ENCODE data around the gene CDKN2C. TPM values are rescaled to one million over a fixed set of nuclear protein-coding genes. Genes with fewer than 3 reads are reported as not detected.
"Not testable (repeated sequence)": the region's sequence is repeated elsewhere in the genome, so short reads cannot be mapped to it uniquely, and the experiment has no call there.

Gene CDKN2C
- total RNA-seq, 2 donors from 2014 or later, result 11.2 to 13.7 TPM

- Mint-ChIP-seq H3K27ac (no peak overlapping the region), H3K4me3 (no peak overlapping the region), H3K9me3 (no peaks in the 10 kb centered on the region), H3K4me1 (ENCODE audit: low read depth) (no peaks in the 10 kb centered on the region), H3K27me3 (ENCODE audit: low read depth) (no peaks in the 10 kb centered on the region), H3K36me3 (ENCODE audit: insufficient read depth in 2 of 2) (no peaks in the 10 kb centered on the region)
- ATAC-seq (replicated peaks in 1 of 2) (no peak), DNase-seq (no peak)
Observed at GRCh38 chr1:50993645-50994044, 23.6 kb downstream of the CDKN2C start.

GRCh38 chr1:50994997-50995396, 25.0 kb downstream of the CDKN2C start:
- DNase-seq (no peak), ATAC-seq (replicated peaks in 1 of 2) (no peak)
- H3K36me3 Mint-ChIP-seq (ENCODE audit: insufficient read depth in 2 of 2), result no peaks in the 10 kb centered on the region
- no peaks in the 10 kb centered on the region for H3K27me3 Mint-ChIP-seq (ENCODE audit: low read depth)
- H3K27ac Mint-ChIP-seq, result no peak overlapping the region
- no peaks in the 10 kb centered on the region for H3K4me1 Mint-ChIP-seq (ENCODE audit: low read depth)
- H3K4me3 Mint-ChIP-seq, result no peak overlapping the region
- H3K9me3 Mint-ChIP-seq, result no peaks in the 10 kb centered on the region

GRCh38 chr1:50995651-50996050, 25.6 kb downstream of the CDKN2C start:
- Mint-ChIP-seq H3K27me3 (ENCODE audit: low read depth) (no peaks in the 10 kb centered on the region), H3K36me3 (ENCODE audit: insufficient read depth in 2 of 2) (no peaks in the 10 kb centered on the region), H3K4me3 (no peak overlapping the region), H3K27ac (no peak overlapping the region), H3K4me1 (ENCODE audit: low read depth) (no peaks in the 10 kb centered on the region), H3K9me3 (no peaks in the 10 kb centered on the region)
- ATAC-seq (replicated peaks in 1 of 2), result no peak
- DNase-seq, result no peak

- H3K4me1 Mint-ChIP-seq (ENCODE audit: low read depth), result no peaks in the 10 kb centered on the region
- ATAC-seq (replicated peaks in 1 of 2) (no peak), DNase-seq (no peak)
- no peaks in the 10 kb centered on the region for H3K9me3 Mint-ChIP-seq
- no peaks in the 10 kb centered on the region for H3K36me3 Mint-ChIP-seq (ENCODE audit: insufficient read depth in 2 of 2)
- H3K4me3 Mint-ChIP-seq, result no peak overlapping the region
- no peak overlapping the region for H3K27ac Mint-ChIP-seq
- H3K27me3 Mint-ChIP-seq (ENCODE audit: low read depth), result no peaks in the 10 kb centered on the region
Observed at GRCh38 chr1:50996083-50996482, 26.0 kb downstream of the CDKN2C start.

- not testable (repeated sequence) for H3K4me3 Mint-ChIP-seq; ATAC-seq (replicated peaks in 1 of 2); DNase-seq; H3K27ac Mint-ChIP-seq; H3K4me1 Mint-ChIP-seq (ENCODE audit: low read depth); H3K36me3 Mint-ChIP-seq (ENCODE audit: insufficient read depth in 2 of 2); H3K9me3 Mint-ChIP-seq; H3K27me3 Mint-ChIP-seq (ENCODE audit: low read depth)
Observed at GRCh38 chr1:50999375-50999774, 29.3 kb downstream of the CDKN2C start.

- Mint-ChIP-seq H3K27me3 (ENCODE audit: low read depth) (no peaks in the 10 kb centered on the region), H3K4me1 (ENCODE audit: low read depth) (no peaks in the 10 kb centered on the region), H3K27ac (no peak overlapping the region), H3K4me3 (no peak overlapping the region), H3K36me3 (ENCODE audit: insufficient read depth in 2 of 2) (no peaks in the 10 kb centered on the region), H3K9me3 (no peaks in the 10 kb centered on the region)
- no peak for DNase-seq
- no peak for ATAC-seq (replicated peaks in 1 of 2)
Observed at GRCh38 chr1:51000160-51000559, 30.1 kb downstream of the CDKN2C start.

- no peak overlapping the region for H3K4me3 Mint-ChIP-seq
- no peaks in the 10 kb centered on the region for H3K36me3 Mint-ChIP-seq (ENCODE audit: insufficient read depth in 2 of 2)
- H3K4me1 Mint-ChIP-seq (ENCODE audit: low read depth), result no peaks in the 10 kb centered on the region
- no peaks in the 10 kb centered on the region for H3K9me3 Mint-ChIP-seq
- H3K27ac Mint-ChIP-seq, result no peak overlapping the region
- ATAC-seq (replicated peaks in 1 of 2), result no peak
- DNase-seq, result no peak
- no peaks in the 10 kb centered on the region for H3K27me3 Mint-ChIP-seq (ENCODE audit: low read depth)
Observed at GRCh38 chr1:51000651-51001050, 30.6 kb downstream of the CDKN2C start.

GRCh38 chr1:51002516-51002915, 32.5 kb downstream of the CDKN2C start:
- DNase-seq, result no peak
- H3K4me1 Mint-ChIP-seq (ENCODE audit: low read depth), result no peaks in the 10 kb centered on the region
- no peaks in the 10 kb centered on the region for H3K9me3 Mint-ChIP-seq
- H3K36me3 Mint-ChIP-seq (ENCODE audit: insufficient read depth in 2 of 2), result no peaks in the 10 kb centered on the region
- H3K27me3 Mint-ChIP-seq (ENCODE audit: low read depth), result no peaks in the 10 kb centered on the region
- ATAC-seq (replicated peaks in 1 of 2), result no peak
- H3K4me3 Mint-ChIP-seq, result no peak overlapping the region
- H3K27ac Mint-ChIP-seq, result no peak overlapping the region

GRCh38 chr1:51005549-51005948, 35.5 kb downstream of the CDKN2C start:
- H3K9me3 Mint-ChIP-seq; H3K27me3 Mint-ChIP-seq (ENCODE audit: low read depth): not testable (repeated sequence)

GRCh38 chr1:51009381-51009780, 39.3 kb downstream of the CDKN2C start:
- no peak for ATAC-seq (replicated peaks in 1 of 2)
- Mint-ChIP-seq H3K27me3 (ENCODE audit: low read depth) (no peaks in the 10 kb centered on the region), H3K4me1 (ENCODE audit: low read depth) (no peaks in the 10 kb centered on the region), H3K36me3 (ENCODE audit: insufficient read depth in 2 of 2) (no peaks in the 10 kb centered on the region), H3K27ac (no peak overlapping the region), H3K9me3 (no peaks in the 10 kb centered on the region), H3K4me3 (no peak overlapping the region)
- no peak for DNase-seq

More at GRCh38 chr1:51005549-51005948, 35.5 kb downstream of the CDKN2C start:
- not testable (repeated sequence) for H3K27ac Mint-ChIP-seq; DNase-seq; H3K4me1 Mint-ChIP-seq (ENCODE audit: low read depth); H3K4me3 Mint-ChIP-seq; ATAC-seq (replicated peaks in 1 of 2); H3K36me3 Mint-ChIP-seq (ENCODE audit: insufficient read depth in 2 of 2)

GRCh38 chr1:51014878-51015277, 44.8 kb downstream of the CDKN2C start:
- H3K9me3 Mint-ChIP-seq, result no peaks in the 10 kb centered on the region
- no peak for ATAC-seq (replicated peaks in 1 of 2)
- H3K4me3 Mint-ChIP-seq, result no peak overlapping the region
- DNase-seq, result no peak
- H3K4me1 Mint-ChIP-seq (ENCODE audit: low read depth), result no peaks in the 10 kb centered on the region
- no peaks in the 10 kb centered on the region for H3K36me3 Mint-ChIP-seq (ENCODE audit: insufficient read depth in 2 of 2)
- no peak overlapping the region for H3K27ac Mint-ChIP-seq
- no peaks in the 10 kb centered on the region for H3K27me3 Mint-ChIP-seq (ENCODE audit: low read depth)

- Mint-ChIP-seq H3K9me3 (no peaks in the 10 kb centered on the region), H3K4me1 (ENCODE audit: low read depth) (no peaks in the 10 kb centered on the region), H3K36me3 (ENCODE audit: insufficient read depth in 2 of 2) (peaks cover 0 to 1% of the 10 kb centered on the region in 2 donors), H3K4me3 (no peak overlapping the region), H3K27me3 (ENCODE audit: low read depth) (no peaks in the 10 kb centered on the region), H3K27ac (no peak overlapping the region)
- DNase-seq (no peak), ATAC-seq (replicated peaks in 1 of 2) (no peak)
Observed at GRCh38 chr1:51019811-51020210, 49.8 kb downstream of the CDKN2C start.

Data from activated T-cell treated with anti-CD3 and anti-CD28 coated beads, Interleukin-2, amount 50 U/mL, for 72 hours (primary cell).